Mesenchymal stem cell (in vitro differentiated cells and primary cell): ENCODE measurements around the gene ZKSCAN4.

Experiments used
- DNase-seq: peaks from one replicate; pipeline ENCODE4 v3.0.0-alpha.2; 2013
- H2AFZ ChIP-seq: one replicate; pipeline ENCODE4 v1.6.1; 2013; ENCODE audit warnings: low read depth, mild to moderate bottlenecking, control low read depth, inconsistent platforms, low read length, moderate library complexity
- H2AK5ac ChIP-seq: 2 replicates; pipeline ENCODE4 v1.6.1; 2013; ENCODE audit warnings: low read length, moderate library complexity, mild to moderate bottlenecking, inconsistent platforms; ENCODE audit not compliant: severe bottlenecking
- H2BK120ac ChIP-seq: one replicate; pipeline ENCODE4 v1.6.1; 2013; ENCODE audit warnings: low read depth, mild to moderate bottlenecking, inconsistent platforms, low read length, moderate library complexity
- H2BK12ac ChIP-seq, 2 experiments: one replicate each; pipeline ENCODE4 v1.6.1; 2013; ENCODE audit warnings: inconsistent platforms in 2 of 2, low read length in 2 of 2, mild to moderate bottlenecking in 2 of 2, moderate library complexity in 2 of 2, control low read depth in 1 of 2
- H2BK15ac ChIP-seq: one replicate; pipeline ENCODE4 v1.6.1; 2013; ENCODE audit warnings: mild to moderate bottlenecking, low read depth, inconsistent platforms; ENCODE audit not compliant: poor library complexity, severe bottlenecking
- H2BK5ac ChIP-seq: 2 replicates; pipeline ENCODE4 v1.6.1; 2013; ENCODE audit warnings: low read depth, mild to moderate bottlenecking, low read length, control low read depth, inconsistent platforms; ENCODE audit not compliant: poor library complexity, severe bottlenecking
- H3K14ac ChIP-seq, 2 experiments: one replicate each; pipeline ENCODE4 v1.6.1; 2013; ENCODE audit warnings: inconsistent platforms in 2 of 2, low read length in 2 of 2, control low read depth in 1 of 2, mild to moderate bottlenecking in 1 of 2, moderate library complexity in 1 of 2
- H3K18ac ChIP-seq, 2 experiments: one replicate each; pipeline ENCODE4 v1.6.1; 2013; ENCODE audit warnings: inconsistent platforms in 2 of 2, low read length in 2 of 2, control low read depth in 1 of 2, low read depth in 1 of 2, mild to moderate bottlenecking in 1 of 2
- H3K23ac ChIP-seq, 2 experiments: one replicate each; pipeline ENCODE4 v1.6.1; 2013; ENCODE audit warnings: inconsistent platforms in 2 of 2, low read length in 2 of 2, mild to moderate bottlenecking in 2 of 2, moderate library complexity in 2 of 2, control low read depth in 1 of 2
- H3K27ac ChIP-seq: 2 replicates; pipeline ENCODE4 v1.5.1; 2013; ENCODE audit warnings: mild to moderate bottlenecking, moderate library complexity, low read length, control low read depth, inconsistent platforms; ENCODE audit not compliant: poor library complexity, severe bottlenecking
- H3K27me3 ChIP-seq, 2 experiments: 2 replicates each; pipeline versions ENCODE4 v1.6.1 to v1.7.0; 2013; ENCODE audit warnings: low read length in 2 of 2, mild to moderate bottlenecking in 2 of 2, moderate library complexity in 2 of 2, control low read depth in 1 of 2, inconsistent platforms in 1 of 2; ENCODE audit not compliant: control insufficient read depth in 1 of 2, insufficient read depth in 1 of 2
- H3K36me3 ChIP-seq, 2 experiments: 2 replicates each; pipeline versions ENCODE4 v1.6.1 to v1.7.0; 2013; ENCODE audit warnings: low read length in 2 of 2, control low read depth in 1 of 2, inconsistent platforms in 1 of 2, low read depth in 1 of 2, mild to moderate bottlenecking in 1 of 2; ENCODE audit not compliant: insufficient read depth in 2 of 2, control insufficient read depth in 1 of 2
- H3K4ac ChIP-seq, 2 experiments: one replicate each; pipeline ENCODE4 v1.6.1; 2013; ENCODE audit warnings: inconsistent platforms in 2 of 2, low read length in 2 of 2, mild to moderate bottlenecking in 2 of 2, moderate library complexity in 2 of 2, control low read depth in 1 of 2, low read depth in 1 of 2
- H3K4me1 ChIP-seq: 2 replicates; pipeline ENCODE4 v1.6.1; 2013; ENCODE audit warnings: low read depth, low read length, control low read depth; ENCODE audit not compliant: control insufficient read depth, insufficient read depth
- H3K4me2 ChIP-seq: 2 replicates; pipeline ENCODE4 v1.6.1; 2013; ENCODE audit warnings: low read length, mild to moderate bottlenecking, inconsistent platforms; ENCODE audit not compliant: poor library complexity, severe bottlenecking
- H3K4me3 ChIP-seq, 2 experiments: 2 replicates each; pipeline versions ENCODE4 v1.5.1 to v1.7.0; 2013; ENCODE audit warnings: low read length in 2 of 2, mild to moderate bottlenecking in 2 of 2, control low read depth in 1 of 2, low read depth in 1 of 2; ENCODE audit not compliant: insufficient read depth in 1 of 2
- H3K79me1 ChIP-seq: replicated peaks from 2 replicates; pipeline ENCODE4 v1.6.1; 2013; ENCODE audit warnings: mild to moderate bottlenecking, control low read depth, low read length, inconsistent platforms; ENCODE audit not compliant: poor library complexity, severe bottlenecking
- H3K9ac ChIP-seq: 2 replicates; pipeline ENCODE4 v1.7.0; 2013; ENCODE audit warnings: mild to moderate bottlenecking, low read length, moderate library complexity
- H3K9me3 ChIP-seq: 2 replicates; pipeline ENCODE4 v1.7.0; 2013; ENCODE audit warnings: mild to moderate bottlenecking, low read length; ENCODE audit not compliant: control insufficient read depth
- H4K8ac ChIP-seq: one replicate; pipeline ENCODE4 v1.6.1; 2013; ENCODE audit warnings: inconsistent platforms, mild to moderate bottlenecking, low read length, moderate library complexity
- H4K91ac ChIP-seq: one replicate; pipeline ENCODE4 v1.6.1; 2013; ENCODE audit warnings: mild to moderate bottlenecking, low read length, inconsistent platforms
- WGBS: methylation state at CpG from one replicate; pipeline ENCODE4 v1.1.7; 2013; ENCODE audit warnings: mixed read lengths; 5-methylcytosine and 5-hydroxymethylcytosine counted together

Gene ZKSCAN4

GRCh38 chr6:28266563-28266961 lies 14.5 kb upstream of the ZKSCAN4 start:
- no peak for DNase-seq
- WGBS, result 20% methylated on average over 4 of the region's 5 CpGs
- Histone ChIP-seq H2BK12ac (no peak overlapping the region), H3K9ac (peak overlapping the region; percentile 97), H4K8ac (no peak overlapping the region), H3K4me1 (peaks cover 3% of the 10 kb centered on the region), H3K27me3 (no peaks in the 10 kb centered on the region), H3K9me3 (no peaks in the 10 kb centered on the region), H3K4ac (no peak overlapping the region), H3K18ac (no peak overlapping the region), H3K23ac (no peak overlapping the region), H3K79me1 (peaks cover 11% of the 10 kb centered on the region), H2BK15ac (no peak overlapping the region), H3K4me3 (peak overlapping the region; percentile 63 to 96), H3K14ac (no peak overlapping the region), H3K4me2 (peak overlapping the region; percentile 60), H2BK5ac (no peak overlapping the region), H4K91ac (no peak overlapping the region), H2AK5ac (no peak overlapping the region), H2BK120ac (no peak overlapping the region), H3K27ac (peak overlapping the region; percentile 91), H3K36me3 (peaks cover 0 to under 1% of the 10 kb centered on the region in 2 experiments), H2AFZ (no peak overlapping the region)

GRCh38 chr6:28264834-28265401 lies 12.8 kb upstream of the ZKSCAN4 start:
- 69% methylated on average over 1 of the region's 4 CpGs for WGBS
- peak; percentile 13 for DNase-seq
- Histone ChIP-seq H2AK5ac (no peak overlapping the region), H2BK12ac (no peak overlapping the region), H4K8ac (no peak overlapping the region), H3K27ac (no peak overlapping the region), H4K91ac (no peak overlapping the region), H3K23ac (no peak overlapping the region), H2BK120ac (no peak overlapping the region), H3K9ac (no peak overlapping the region), H3K27me3 (no peaks in the 10 kb centered on the region), H3K4ac (no peak overlapping the region), H2AFZ (no peak overlapping the region), H3K14ac (no peak overlapping the region), H3K4me2 (no peak overlapping the region), H3K36me3 (no peaks in the 10 kb centered on the region), H3K9me3 (no peaks in the 10 kb centered on the region), H2BK5ac (no peak overlapping the region), H3K18ac (no peak overlapping the region), H3K4me3 (no peak overlapping the region), H3K4me1 (peaks cover 3% of the 10 kb centered on the region), H2BK15ac (no peak overlapping the region), H3K79me1 (peaks cover 2% of the 10 kb centered on the region)

- H3K4me1 ChIP-seq, result peaks cover 3% of the 10 kb centered on the region
- H3K9me3 ChIP-seq, result peaks cover 3% of the 10 kb centered on the region
- no peak overlapping the region for H2BK120ac ChIP-seq
- H3K36me3 ChIP-seq, result no peaks in the 10 kb centered on the region
- no peak overlapping the region for H2BK12ac ChIP-seq
- no peak overlapping the region for H2AFZ ChIP-seq
- H4K91ac ChIP-seq, result no peak overlapping the region
- no peak overlapping the region for H2AK5ac ChIP-seq
- no CpG with 5 or more reads among the region's 2 CpGs for WGBS
- H3K14ac ChIP-seq, result no peak overlapping the region
- H3K4me2 ChIP-seq, result no peak overlapping the region
- H2BK15ac ChIP-seq, result no peak overlapping the region
- H3K23ac ChIP-seq, result no peak overlapping the region
- peaks cover 2% of the 10 kb centered on the region for H3K79me1 ChIP-seq
- H3K4me3 ChIP-seq, result no peak overlapping the region
- no peak overlapping the region for H2BK5ac ChIP-seq
- no peak overlapping the region for H4K8ac ChIP-seq
- H3K18ac ChIP-seq, result no peak overlapping the region
- H3K27ac ChIP-seq, result no peak overlapping the region
- H3K27me3 ChIP-seq, result peaks cover 0 to 3% of the 10 kb centered on the region in 2 experiments
- H3K9ac ChIP-seq, result no peak overlapping the region
- no peak overlapping the region for H3K4ac ChIP-seq
- no peak for DNase-seq
These were observed 11.9 kb upstream of the ZKSCAN4 start for GRCh38 chr6:28263922-28264321.

GRCh38 chr6:28258877-28259777 lies 7.1 kb upstream of the ZKSCAN4 start, which contains the start of gene NKAPL:
Gene NKAPL, plus strand, starts transcription at chr6:28259297. Its CDS starts 75 bp downstream, at chr6:28259372.
- H3K9ac ChIP-seq, result peak within 1 kb of the TSS; percentile 59
- H2BK15ac ChIP-seq, result no peak within 1 kb of the TSS
- WGBS, result 91% methylated on average over 58 of the region's 58 CpGs
- H2BK5ac ChIP-seq, result no peak within 1 kb of the TSS
- no peak within 1 kb of the TSS for H3K14ac ChIP-seq
- no peak within 1 kb of the TSS for H3K18ac ChIP-seq
- no peaks in the 10 kb centered on the region for H3K36me3 ChIP-seq
- H3K27ac ChIP-seq, result no peak within 1 kb of the TSS
- H3K79me1 ChIP-seq, result no peaks in the 10 kb centered on the region
- H2AK5ac ChIP-seq, result no peak within 1 kb of the TSS
- no peak within 1 kb of the TSS for H4K91ac ChIP-seq
- no peak for DNase-seq
- no peak within 1 kb of the TSS for H3K4me2 ChIP-seq
- no peak within 1 kb of the TSS for H3K23ac ChIP-seq
- no peak within 1 kb of the TSS for H2BK120ac ChIP-seq
- H3K4me1 ChIP-seq, result no peaks in the 10 kb centered on the region
- no peak within 1 kb of the TSS for H3K4ac ChIP-seq
- H4K8ac ChIP-seq, result no peak within 1 kb of the TSS
- no peak within 1 kb of the TSS for H2AFZ ChIP-seq
- H3K4me3 ChIP-seq, result peak within 1 kb of the TSS in 1 of 2 experiments; percentile 74
- H2BK12ac ChIP-seq, result no peak within 1 kb of the TSS
- H3K27me3 ChIP-seq, result peaks cover 0 to 3% of the 10 kb centered on the region in 2 experiments
- H3K9me3 ChIP-seq, result peaks cover 3% of the 10 kb centered on the region
